Stimulated activated CD4-positive, alpha-beta T cell treated with anti-CD3 and anti-CD28 coated beads, Interleukin-2, amount 100 ng/mL, for 24 hours (primary cell): ENCODE data around the gene PFAS.
"Not testable (repeated sequence)": the region's sequence is repeated elsewhere in the genome, so short reads cannot be mapped to it uniquely, and the experiment has no call there.

ENCODE experiments used
- DNase-seq, 2 donors: peaks; one replicate each; pipeline ENCODE4 v3.0.0-alpha.2; 2020

The PFAS gene

DNA sequence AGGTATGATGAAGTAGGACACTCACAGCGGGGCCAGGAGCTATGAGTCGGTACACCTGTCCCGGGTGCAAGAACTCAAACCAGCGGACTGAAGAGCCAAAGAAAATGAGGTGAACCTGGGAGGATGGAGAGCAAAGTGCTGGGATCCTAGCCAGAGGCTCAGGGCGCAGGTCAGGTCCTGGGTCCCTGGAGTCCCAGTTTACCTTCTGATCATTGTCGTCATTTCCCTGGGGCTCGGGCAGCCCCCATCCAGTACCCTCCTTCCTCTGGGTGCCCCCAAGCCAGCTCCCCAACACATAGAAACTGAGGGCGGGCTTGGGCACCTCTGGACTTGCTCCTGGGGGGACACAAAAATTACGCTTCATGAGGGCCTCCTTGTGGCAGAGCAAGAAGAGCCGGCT, 17.4 kb upstream of the PFAS start:
- no peak for DNase-seq

GRCh38 chr17:8234361-8235270, 14.5 kb upstream of the PFAS start:
- DNase-seq = no peak

GRCh38 chr17:8235676-8236075, 13.4 kb upstream of the PFAS start:
- no peak for DNase-seq

- DNase-seq = no peak
These were observed 11.9 kb upstream of the PFAS start for GRCh38 chr17:8237175-8237574.

- no peak for DNase-seq
These were observed 11.2 kb upstream of the PFAS start for GRCh38 chr17:8237886-8238285.

GRCh38 chr17:8243827-8244226, 5.3 kb upstream of the PFAS start:
- no peak for DNase-seq

DNA sequence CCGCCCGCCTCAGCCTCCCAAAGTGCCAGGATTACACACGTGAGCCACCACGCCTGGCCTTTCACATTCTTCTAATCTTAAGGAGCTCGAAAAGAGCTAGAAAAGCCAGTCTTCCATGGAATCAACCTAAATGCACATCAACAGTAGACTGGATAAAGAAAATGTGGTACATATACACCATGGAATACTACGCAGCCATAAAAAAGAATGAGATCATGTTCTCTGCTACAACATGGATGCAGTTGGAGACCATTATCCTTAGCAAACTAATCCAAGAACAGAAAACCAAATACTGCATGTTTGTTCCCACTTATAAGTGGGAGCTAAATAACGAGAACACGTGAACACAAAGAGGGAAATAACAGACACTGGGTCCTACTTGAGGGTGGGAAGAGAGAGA, 4.3 kb upstream of the PFAS start:
- no peak for DNase-seq

- no peak for DNase-seq
These were observed 772 bp downstream of the PFAS start for GRCh38 chr17:8249621-8250500.

DNA sequence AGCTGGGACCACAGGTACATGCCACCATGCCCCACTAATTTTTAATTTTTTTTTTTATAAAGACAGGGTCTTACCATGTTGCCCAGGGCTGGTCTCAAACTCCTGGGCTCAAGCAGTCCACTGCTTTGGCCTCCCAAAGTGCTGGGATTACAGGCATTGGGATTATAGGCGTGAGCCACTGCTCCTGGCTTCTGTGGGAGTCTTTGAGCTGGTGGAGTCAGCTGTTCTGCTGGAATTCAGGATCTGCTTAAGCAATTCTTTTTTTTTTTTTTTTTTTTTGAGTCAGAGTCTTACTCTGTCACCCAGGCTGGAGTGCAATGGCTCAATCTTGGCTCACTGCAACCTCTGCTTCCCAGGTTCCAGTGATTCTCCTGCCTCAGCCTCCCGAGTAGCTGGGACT, 2.3 kb downstream of the PFAS start:
- DNase-seq = not testable (repeated sequence)

- DNase-seq = no peak
These were observed 4.7 kb downstream of the PFAS start for GRCh38 chr17:8253801-8254200.

GRCh38 chr17:8254881-8255280, 5.8 kb downstream of the PFAS start:
- no peak for DNase-seq

GRCh38 chr17:8255499-8255898, 6.4 kb downstream of the PFAS start:
- DNase-seq = no peak

DNA sequence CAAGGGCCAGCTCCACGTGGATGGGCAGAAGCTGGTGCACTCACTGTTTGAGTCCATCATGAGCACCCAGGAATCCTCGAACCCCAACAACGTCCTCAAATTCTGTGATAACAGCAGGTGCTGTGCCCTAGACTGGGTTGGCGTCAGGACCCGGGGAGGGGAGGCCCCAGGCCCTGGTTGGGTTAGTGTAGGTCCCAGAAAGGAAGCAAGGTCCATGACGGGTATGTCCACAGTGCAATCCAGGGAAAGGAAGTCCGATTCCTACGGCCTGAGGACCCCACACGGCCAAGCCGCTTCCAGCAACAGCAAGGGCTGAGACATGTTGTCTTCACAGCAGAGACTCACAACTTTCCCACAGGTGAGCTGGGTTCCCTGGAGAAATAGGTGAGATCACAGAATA, 7.2 kb downstream of the PFAS start:
- no peak for DNase-seq

DNA sequence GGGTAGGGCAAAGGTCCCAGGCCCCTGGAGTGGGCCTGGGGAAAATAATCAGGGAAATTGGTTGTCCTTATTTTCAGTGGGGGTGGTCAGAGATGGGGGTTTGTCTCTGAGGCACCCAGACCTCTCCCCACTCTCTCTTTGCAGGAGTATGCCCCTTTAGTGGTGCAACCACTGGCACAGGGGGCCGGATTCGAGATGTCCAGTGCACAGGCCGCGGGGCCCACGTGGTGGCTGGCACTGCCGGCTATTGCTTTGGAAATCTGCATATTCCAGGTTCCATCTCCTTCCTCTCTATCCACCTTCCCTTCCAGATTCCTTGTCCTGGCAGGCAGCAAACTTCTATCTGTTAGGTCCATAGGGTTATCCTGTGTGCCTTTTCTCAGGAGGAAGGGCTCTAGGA, 7.6 kb downstream of the PFAS start:
- DNase-seq = no peak

- DNase-seq = no peak
These were observed 8.7 kb downstream of the PFAS start for GRCh38 chr17:8257801-8258200.

GRCh38 chr17:8264320-8264719, 15.2 kb downstream of the PFAS start:
- DNase-seq = no peak

DNA sequence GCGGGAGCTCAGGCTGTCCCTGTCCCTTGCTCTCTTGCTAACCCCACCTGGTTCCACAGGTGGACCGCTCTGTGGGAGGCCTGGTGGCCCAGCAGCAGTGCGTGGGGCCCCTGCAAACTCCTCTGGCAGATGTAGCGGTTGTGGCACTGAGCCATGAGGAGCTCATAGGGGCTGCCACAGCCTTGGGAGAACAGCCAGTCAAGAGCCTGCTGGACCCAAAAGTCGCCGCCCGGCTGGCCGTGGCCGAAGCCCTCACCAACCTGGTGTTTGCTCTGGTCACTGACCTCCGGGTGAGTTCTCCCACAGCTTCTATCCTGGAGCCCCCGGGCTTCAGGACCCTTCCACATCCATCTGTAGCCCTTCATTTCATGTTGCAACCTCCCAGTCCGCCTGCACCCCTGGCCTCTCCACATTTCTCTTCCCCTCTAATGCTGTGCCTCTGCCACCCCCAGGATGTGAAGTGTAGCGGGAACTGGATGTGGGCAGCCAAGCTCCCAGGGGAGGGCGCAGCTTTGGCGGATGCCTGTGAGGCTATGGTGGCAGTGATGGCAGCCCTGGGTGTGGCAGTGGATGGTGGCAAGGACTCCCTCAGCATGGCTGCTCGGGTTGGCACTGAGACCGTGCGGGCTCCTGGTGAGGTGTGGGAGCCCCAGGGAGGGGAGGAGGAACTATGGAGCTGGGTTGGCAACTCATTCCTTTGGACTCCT, 15.9 kb downstream of the PFAS start:
- no peak for DNase-seq

GRCh38 chr17:8266648-8267479, 17.8 kb downstream of the PFAS start:
- no peak for DNase-seq

GRCh38 chr17:8267480-8268147, 18.5 kb downstream of the PFAS start:
- no peak for DNase-seq

- DNase-seq = no peak
These were observed 19.6 kb downstream of the PFAS start for GRCh38 chr17:8268550-8269298.

DNA sequence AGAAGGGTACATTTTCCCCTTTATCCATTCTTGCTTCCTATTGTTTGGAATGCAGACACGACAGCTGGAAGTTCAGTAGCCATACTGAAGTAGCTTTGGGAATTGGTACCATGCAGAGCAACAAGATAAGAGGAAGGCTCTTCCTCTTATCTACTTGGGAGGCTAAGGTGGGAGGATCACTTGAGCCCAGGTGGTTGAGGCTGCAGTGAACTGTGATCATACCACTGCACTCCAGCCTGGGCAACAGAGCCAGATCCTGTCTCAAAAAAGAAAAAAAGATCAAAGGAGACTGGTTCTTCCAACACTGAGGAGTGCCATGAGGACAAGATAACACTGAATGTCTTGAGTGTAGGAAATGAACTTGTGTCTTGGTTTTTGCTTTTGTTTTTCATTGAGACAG, 23.3 kb downstream of the PFAS start:
- DNase-seq = no peak
